ENCODE measurements around the gene RGL1.

DNA sequence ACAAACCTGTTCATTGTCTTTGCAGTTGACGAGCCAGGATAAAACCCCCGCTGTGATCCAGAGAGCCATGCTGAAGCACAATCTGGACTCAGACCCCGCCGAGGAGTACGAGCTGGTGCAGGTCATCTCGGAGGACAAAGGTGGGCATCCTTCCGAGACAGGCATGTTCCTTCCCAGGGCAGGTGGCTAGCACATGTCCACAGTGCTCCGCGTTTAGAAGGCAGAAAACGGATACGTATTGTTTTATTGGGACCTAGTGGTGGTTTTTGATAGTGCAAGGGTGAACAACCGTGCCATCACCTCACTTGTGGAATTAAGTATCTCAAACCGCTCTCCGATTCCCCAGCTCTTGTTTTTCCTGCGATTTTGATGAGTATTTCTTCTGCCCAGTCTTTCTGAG is 117.3 kb downstream of the RGL1 start:
- TF ChIP-seq, protein P1, sequence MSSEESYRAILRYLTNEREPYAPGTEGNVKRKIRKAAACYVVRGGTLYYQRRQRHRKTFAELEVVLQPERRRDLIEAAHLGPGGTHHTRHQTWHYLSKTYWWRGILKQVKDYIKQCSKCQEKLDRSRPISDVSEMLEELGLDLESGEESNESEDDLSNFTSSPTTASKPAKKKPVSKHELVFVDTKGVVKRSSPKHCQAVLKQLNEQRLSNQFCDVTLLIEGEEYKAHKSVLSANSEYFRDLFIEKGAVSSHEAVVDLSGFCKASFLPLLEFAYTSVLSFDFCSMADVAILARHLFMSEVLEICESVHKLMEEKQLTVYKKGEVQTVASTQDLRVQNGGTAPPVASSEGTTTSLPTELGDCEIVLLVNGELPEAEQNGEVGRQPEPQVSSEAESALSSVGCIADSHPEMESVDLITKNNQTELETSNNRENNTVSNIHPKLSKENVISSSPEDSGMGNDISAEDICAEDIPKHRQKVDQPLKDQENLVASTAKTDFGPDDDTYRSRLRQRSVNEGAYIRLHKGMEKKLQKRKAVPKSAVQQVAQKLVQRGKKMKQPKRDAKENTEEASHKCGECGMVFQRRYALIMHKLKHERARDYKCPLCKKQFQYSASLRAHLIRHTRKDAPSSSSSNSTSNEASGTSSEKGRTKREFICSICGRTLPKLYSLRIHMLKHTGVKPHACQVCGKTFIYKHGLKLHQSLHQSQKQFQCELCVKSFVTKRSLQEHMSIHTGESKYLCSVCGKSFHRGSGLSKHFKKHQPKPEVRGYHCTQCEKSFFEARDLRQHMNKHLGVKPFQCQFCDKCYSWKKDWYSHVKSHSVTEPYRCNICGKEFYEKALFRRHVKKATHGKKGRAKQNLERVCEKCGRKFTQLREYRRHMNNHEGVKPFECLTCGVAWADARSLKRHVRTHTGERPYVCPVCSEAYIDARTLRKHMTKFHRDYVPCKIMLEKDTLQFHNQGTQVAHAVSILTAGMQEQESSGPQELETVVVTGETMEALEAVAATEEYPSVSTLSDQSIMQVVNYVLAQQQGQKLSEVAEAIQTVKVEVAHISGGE (tag by site-specific recombination; conservative IDR thresholded peaks at IDR 0.05; ENCODE audit: low read depth), result no peak
- TF ChIP-seq ZSCAN23 (tag by site-specific recombination; IDR thresholded peaks at IDR 0.05) (no peak), ATF2 (tag by site-specific recombination; IDR thresholded peaks at IDR 0.05; ENCODE audit: low read depth) (no peak), ZNF394 (tag by site-specific recombination; IDR thresholded peaks at IDR 0.05; ENCODE audit: borderline replicate concordance) (no peak)
